GM12874 (cell line): ENCODE measurements around the gene LYST.

Experiments
- TF ChIP-seq, protein P1 (sequence below): IDR thresholded peaks from 2 replicates; pipeline ENCODE4 v1.5.1; 2011; ENCODE audit warnings: low read depth, mild to moderate bottlenecking, control low read depth, low read length, moderate library complexity; ENCODE audit not compliant: insufficient read depth

Gene LYST

DNA sequence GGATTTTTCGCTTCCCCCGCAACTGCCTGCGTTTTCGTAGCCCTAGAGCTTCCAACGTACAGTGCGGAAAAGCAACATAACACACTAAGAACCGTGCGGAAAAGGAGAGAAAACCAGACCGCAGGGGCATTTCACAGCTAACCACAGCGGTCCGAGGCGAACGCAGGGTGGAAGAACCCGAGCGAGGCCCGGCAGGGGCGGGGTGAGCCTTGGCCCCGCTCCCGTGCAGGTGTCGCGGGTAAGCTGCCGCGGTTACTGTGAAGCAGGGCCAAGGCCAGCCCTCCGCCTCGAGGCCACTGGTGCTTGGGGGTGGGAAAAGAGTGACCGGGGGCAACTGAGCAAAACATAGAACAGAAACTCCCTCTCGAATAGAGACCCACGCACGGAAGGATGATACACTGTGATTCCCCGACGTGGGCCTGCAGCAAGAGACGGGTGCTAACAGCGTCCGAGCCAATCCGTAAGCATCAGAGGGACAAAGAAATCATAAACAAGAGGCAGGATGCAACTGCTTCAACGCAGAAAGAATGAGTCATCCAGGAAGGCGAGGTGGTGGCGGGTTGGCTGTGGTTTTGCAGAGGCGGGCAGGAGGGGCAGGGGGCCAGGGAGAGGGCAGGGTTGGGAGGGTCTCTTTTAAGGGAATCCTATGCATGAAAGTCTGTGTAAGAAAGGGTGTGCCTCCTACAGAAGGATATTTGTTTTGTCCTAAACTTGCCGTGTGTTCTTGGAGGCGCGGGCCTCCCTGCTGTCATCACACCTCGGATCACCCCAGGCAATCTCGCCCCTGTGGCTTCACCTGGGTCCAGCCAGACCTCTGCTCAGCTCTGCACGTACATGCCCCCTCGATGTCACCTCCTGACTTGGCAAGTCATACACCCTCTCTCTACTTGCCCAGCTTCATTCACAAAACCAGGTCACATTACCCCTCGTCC, 224.4 kb downstream of the LYST start:
- TF ChIP-seq, protein P1, sequence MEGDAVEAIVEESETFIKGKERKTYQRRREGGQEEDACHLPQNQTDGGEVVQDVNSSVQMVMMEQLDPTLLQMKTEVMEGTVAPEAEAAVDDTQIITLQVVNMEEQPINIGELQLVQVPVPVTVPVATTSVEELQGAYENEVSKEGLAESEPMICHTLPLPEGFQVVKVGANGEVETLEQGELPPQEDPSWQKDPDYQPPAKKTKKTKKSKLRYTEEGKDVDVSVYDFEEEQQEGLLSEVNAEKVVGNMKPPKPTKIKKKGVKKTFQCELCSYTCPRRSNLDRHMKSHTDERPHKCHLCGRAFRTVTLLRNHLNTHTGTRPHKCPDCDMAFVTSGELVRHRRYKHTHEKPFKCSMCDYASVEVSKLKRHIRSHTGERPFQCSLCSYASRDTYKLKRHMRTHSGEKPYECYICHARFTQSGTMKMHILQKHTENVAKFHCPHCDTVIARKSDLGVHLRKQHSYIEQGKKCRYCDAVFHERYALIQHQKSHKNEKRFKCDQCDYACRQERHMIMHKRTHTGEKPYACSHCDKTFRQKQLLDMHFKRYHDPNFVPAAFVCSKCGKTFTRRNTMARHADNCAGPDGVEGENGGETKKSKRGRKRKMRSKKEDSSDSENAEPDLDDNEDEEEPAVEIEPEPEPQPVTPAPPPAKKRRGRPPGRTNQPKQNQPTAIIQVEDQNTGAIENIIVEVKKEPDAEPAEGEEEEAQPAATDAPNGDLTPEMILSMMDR: no peak

DNA sequence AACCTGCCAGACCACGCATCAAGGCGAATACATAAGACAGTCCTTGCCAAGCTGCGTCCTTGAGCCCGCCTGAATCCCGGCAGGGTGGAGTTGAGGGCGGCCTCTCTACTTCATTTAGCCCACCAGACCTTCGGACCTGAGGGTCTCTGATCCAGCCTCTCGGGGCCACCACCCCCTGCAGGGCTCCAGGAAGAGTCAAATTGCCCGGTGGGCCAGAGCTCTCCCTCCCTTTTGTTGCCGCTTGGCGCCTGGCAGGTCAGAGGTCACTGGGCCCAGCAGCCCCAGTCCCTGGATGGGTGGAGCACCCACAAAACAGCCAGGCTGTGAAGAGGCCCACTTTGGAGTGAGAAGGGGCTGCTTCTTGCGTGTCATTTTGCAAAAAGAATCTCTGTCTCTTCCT, 226.1 kb downstream of the LYST start:
- TF ChIP-seq, protein P1: no peak

DNA sequence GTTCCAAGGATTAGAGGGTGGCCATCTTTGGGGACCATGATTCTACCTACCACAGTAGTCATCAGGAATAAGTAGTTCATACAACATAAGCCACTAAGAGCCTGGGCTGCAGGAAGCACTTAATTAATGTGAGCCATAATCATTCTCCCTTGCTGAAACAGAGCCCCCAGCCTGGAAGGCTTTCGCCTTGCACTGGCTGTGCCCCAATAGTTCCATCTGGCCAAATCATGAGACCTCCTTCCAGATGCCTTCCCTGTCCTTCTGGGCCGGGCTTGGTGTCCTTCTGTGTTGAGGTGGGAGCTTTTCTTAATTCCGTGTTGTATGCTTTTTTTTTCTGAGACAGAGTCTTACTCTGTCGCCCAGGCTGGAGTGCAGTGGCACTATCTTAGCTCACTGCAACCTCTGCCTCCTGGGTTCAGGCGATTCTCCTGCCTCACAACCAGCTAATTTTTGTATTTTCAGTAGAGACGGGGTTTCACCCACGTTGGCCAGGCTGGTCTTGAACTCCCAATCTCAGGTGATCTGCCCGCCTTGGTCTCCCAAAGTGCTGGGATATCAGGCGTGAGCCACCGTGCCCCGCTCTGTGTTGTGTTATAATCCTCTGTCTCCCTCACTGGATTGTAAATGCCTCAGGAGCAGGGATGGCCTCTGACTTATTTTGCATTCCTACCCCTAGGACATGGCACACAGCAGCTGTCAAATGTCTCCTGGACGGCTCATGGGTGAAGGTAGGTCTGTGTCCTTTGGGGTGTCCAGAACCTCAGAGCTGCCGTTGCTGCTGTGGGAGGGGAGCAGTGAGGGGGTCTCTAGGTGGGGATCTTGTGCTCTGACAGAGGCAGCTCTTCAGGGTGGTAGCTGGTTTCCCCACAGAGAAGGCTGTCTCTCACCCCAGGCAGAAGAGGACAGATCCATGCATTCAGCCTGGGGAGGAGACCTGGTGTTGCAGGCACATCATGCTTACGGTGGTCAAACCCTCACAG, 227.2 kb downstream of the LYST start:
- TF ChIP-seq, protein P1: no peak

DNA sequence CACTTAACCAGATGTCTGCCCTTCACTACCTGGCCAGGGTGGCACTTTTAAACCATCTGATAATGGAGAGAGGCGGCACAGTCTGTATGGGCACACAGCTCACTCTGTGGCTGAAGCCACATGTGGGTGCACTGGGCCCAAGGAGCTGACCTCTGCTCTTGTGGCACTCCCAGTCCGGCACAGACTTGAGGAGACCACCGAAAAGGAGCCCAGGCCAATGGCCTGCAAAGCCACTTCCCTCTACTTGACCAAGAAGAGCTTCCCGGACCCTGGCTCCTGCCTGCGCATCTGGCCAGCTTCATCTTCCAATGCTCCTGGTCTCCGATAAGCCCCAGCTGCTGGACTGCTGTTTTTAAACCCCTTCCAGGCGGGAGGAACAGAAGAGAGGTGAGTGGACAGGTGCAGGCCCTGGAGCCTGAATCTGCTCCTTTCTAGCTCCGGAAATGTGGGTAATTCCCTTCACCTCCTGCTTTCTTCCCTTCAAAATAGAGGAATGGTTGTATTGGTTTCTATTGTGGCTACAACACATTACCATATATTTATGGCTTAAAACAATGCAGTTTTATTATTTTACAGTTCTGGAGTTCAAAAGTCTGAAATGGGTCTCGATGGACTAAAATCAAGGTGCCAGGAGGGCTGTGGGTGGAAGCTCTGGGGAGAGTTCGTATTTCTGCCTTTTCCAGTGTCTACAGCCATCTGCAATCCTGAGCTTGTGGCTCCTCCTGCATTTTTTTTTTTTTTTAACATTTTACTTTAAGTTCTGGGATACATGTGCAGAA, 228.8 kb downstream of the LYST start:
- TF ChIP-seq, protein P1: no peak

DNA sequence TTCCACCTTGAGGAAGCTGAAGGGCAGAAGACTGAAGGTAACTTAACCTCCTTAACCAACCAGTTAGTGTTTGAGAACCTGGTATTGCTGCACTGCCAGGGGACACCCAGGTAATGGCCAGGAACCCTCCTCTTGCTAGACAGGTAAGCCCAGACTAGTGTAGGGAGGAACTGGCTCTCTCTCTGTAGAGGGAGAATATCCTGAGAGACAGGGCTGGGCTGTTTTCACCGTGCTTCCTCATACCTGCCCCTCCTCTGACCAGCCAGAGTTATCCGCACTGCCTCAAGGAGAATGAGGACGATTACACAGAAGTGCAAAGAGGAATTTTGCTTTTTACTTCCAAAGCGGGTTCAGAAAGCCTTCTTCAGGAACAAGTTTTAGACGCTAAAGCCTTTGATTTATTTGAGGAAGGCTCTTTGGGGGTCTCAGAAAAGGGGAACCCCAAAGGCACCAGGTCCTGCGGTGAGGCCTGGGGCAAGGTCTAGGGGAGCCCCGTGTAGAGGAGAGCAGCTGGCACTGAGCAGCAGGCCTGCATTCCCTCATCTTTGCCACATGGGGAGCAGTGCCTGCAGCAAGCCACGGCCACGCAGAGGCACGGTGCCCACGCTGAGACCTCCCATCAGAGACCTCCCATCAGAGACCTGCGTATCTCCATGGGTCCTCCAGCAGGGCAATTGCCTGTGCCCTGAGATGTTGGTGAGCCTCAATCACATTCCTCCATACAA, 230.6 kb downstream of the LYST start:
- TF ChIP-seq, protein P1: no peak

DNA sequence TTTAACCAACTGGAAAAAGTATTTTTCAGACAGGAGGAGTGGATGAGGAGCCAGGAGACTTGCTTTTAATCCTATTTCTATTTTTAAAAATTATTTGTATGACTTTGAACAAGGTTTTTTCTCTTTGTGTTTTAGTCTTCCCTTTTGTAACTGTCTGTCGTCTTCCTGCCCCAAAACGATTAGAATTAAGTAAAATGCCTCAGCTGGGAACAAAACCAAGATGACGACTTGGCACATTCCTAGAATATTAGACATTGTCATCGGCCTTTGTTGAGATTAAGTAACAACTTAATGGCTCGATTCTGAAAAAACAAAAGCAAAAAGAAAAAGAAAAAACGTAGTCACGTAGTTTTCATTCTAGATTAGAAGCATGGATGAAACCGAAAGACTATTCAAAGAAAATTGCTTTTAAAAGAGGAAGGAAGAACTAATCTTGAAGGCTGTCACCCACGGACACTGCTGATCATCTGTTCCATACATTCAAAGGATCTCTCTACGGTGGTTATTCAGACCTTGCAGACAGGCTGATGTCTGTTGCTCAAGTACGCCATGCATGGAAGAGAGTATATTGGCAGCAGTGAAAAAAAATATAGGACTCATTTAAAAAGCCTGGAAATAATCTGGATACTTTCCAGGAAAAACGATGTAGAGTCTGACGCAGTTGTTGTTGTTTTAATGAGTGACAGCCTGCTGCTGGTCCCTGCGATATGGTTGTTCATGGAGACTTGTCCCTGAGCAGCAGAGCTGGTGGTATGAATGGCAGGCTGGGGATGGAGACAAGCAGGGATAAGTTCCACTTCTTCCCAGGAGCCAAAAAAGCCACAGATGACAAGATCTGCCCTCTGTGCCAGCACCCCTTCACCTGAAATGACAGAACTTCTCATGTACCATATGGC, 234.0 kb downstream of the LYST start:
- TF ChIP-seq, protein P1: no peak
